Measurements from ENCODE around the gene CEMP1. TPM values are rescaled to one million over a fixed set of nuclear protein-coding genes. Genes with fewer than 3 reads are reported as not detected.
A peak's percentile ranks its signal among the peaks of the same experiment; 100 is the strongest.

The CEMP1 gene
- total RNA-seq, 2 experiments from 2014 or later: 1.0 to 1.8 TPM

GRCh38 chr16:2515180-2515851 lies 15.9 kb downstream of the CEMP1 start:
- TF ChIP-seq, protein P1, sequence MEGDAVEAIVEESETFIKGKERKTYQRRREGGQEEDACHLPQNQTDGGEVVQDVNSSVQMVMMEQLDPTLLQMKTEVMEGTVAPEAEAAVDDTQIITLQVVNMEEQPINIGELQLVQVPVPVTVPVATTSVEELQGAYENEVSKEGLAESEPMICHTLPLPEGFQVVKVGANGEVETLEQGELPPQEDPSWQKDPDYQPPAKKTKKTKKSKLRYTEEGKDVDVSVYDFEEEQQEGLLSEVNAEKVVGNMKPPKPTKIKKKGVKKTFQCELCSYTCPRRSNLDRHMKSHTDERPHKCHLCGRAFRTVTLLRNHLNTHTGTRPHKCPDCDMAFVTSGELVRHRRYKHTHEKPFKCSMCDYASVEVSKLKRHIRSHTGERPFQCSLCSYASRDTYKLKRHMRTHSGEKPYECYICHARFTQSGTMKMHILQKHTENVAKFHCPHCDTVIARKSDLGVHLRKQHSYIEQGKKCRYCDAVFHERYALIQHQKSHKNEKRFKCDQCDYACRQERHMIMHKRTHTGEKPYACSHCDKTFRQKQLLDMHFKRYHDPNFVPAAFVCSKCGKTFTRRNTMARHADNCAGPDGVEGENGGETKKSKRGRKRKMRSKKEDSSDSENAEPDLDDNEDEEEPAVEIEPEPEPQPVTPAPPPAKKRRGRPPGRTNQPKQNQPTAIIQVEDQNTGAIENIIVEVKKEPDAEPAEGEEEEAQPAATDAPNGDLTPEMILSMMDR (IDR thresholded peaks at IDR 0.05): no peak
- ChIA-PET POLR2A (interaction anchor here (1.2 to 4.4 kb wide), 8 partner anchors 14 to 320 kb away, joined by 3 to 66 read pairs (median 7); partner anchors contain the start of genes CEMP1, KCTD5, PDPK1 and PGP), CTCF (interaction anchor here (0.7 kb wide), 1 partner anchor 17 kb away, joined by 3 read pairs; no protein-coding TSS in a partner anchor)
- Mint-ChIP-seq H3K4me3 (peak overlapping the region; percentile 95), H3K27ac (peak overlapping the region; percentile 100), H3K4me1 (ENCODE audit: low read depth) (peaks cover 73% of the 10 kb centered on the region), H3K9me3 (no peaks in the 10 kb centered on the region), H3K27me3 (no peaks in the 10 kb centered on the region), H3K36me3 (ENCODE audit: low read depth) (peaks cover 64% of the 10 kb centered on the region)
- DNase-seq (peak in 1 of 14 experiments; percentile 40), ATAC-seq (ENCODE audit: poor library complexity) (no peak)
- H3K27me3 ChIP-seq (ENCODE audit: control insufficient read depth in 1 of 2, insufficient read depth in 2 of 2, low read length in 2 of 2): no peaks in the 10 kb centered on the region
- intact Hi-C loops (cut with DNase I, micrococcal nuclease): loop anchor here (2.0 kb wide), 2 partner anchors 15 to 17 kb away; partner anchors contain the start of gene CEMP1 (in 1 of the 2)
- H3K4me3 ChIP-seq (ENCODE audit: low read length): peak overlapping the region; percentile 71
- H3K36me3 ChIP-seq (ENCODE audit: insufficient read depth, low read length): peaks cover 17% of the 10 kb centered on the region
- peaks cover 67% of the 10 kb centered on the region for H3K4me1 ChIP-seq (ENCODE audit: insufficient read depth, low read length)
- H3K27ac ChIP-seq (ENCODE audit: low read depth in 1 of 2, low read length in 2 of 2): peak overlapping the region; percentile 91 to 96
- H3K9me3 ChIP-seq (ENCODE audit: control insufficient read depth in 1 of 2, insufficient read depth in 1 of 2, low read length in 2 of 2): no peaks in the 10 kb centered on the region

GRCh38 chr16:2514333-2515179 lies 16.7 kb downstream of the CEMP1 start:
- Mint-ChIP-seq H3K36me3 (ENCODE audit: low read depth) (peaks cover 58% of the 10 kb centered on the region), H3K4me3 (peak overlapping the region; percentile 95), H3K27ac (peak overlapping the region; percentile 100), H3K27me3 (no peaks in the 10 kb centered on the region), H3K9me3 (no peaks in the 10 kb centered on the region), H3K4me1 (ENCODE audit: low read depth) (peaks cover 66% of the 10 kb centered on the region)
- TF ChIP-seq, protein P1 (IDR thresholded peaks at IDR 0.05): no peak
- DNase-seq: peak in 4 of 14 experiments; percentile 18 to 67 (median 48)
- peak overlapping the region; percentile 71 for H3K4me3 ChIP-seq (ENCODE audit: low read length)
- peaks cover 15% of the 10 kb centered on the region for H3K36me3 ChIP-seq (ENCODE audit: insufficient read depth, low read length)
- H3K9me3 ChIP-seq (ENCODE audit: control insufficient read depth in 1 of 2, insufficient read depth in 1 of 2, low read length in 2 of 2): no peaks in the 10 kb centered on the region
- H3K4me1 ChIP-seq (ENCODE audit: insufficient read depth, low read length): peaks cover 62% of the 10 kb centered on the region
- peak; percentile 3 for ATAC-seq (ENCODE audit: poor library complexity)
- peak overlapping the region; percentile 91 to 96 for H3K27ac ChIP-seq (ENCODE audit: low read depth in 1 of 2, low read length in 2 of 2)
- no peaks in the 10 kb centered on the region for H3K27me3 ChIP-seq (ENCODE audit: control insufficient read depth in 1 of 2, insufficient read depth in 2 of 2, low read length in 2 of 2)
- ChIA-PET CTCF (no interaction called here), POLR2A (interaction anchor here (0.7 to 4.4 kb wide), 11 partner anchors 14 to 359 kb away, joined by 3 to 66 read pairs (median 7); partner anchors contain the start of genes CEMP1, ECI1, KCTD5 and PDPK1)
- intact Hi-C loops (cut with DNase I, micrococcal nuclease): loop anchor here (2.0 kb wide), 2 partner anchors 16 to 18 kb away; partner anchors contain the start of gene CEMP1 (in 1 of the 2)
